ENCODE results near the gene NOS1AP. TPM values are rescaled to one million over a fixed set of nuclear protein-coding genes. Genes with fewer than 3 reads are reported as not detected.

NOS1AP gene
- total and polyA plus RNA-seq, 8 donors, result 2.2 to 6.2 (median 3.3) TPM

- Histone ChIP-seq H3K9me3 (no peaks in the 10 kb centered on the region), H3K36me3 (no peaks in the 10 kb centered on the region), H3K4me3 (no peak overlapping the region), H3K27me3 (no peaks in the 10 kb centered on the region), H3K27ac (no peak overlapping the region), H3K4me1 (no peaks in the 10 kb centered on the region)
- DNase-seq, result no peak
- no peak for ATAC-seq
- intact Hi-C loops (cut with DNase I), result no loop called here
- TF ChIP-seq CTCF (IDR thresholded peaks at IDR 0.05), result no peak
These were observed 336.3 kb downstream of the NOS1AP start for GRCh38 chr1:162405800-162406199.

GRCh38 chr1:162406811-162407210 is 337.3 kb downstream of the NOS1AP start:
- ATAC-seq (no peak), DNase-seq (no peak)
- Histone ChIP-seq H3K4me3 (no peak overlapping the region), H3K9me3 (no peaks in the 10 kb centered on the region), H3K4me1 (no peaks in the 10 kb centered on the region), H3K27me3 (no peaks in the 10 kb centered on the region), H3K36me3 (no peaks in the 10 kb centered on the region), H3K27ac (no peak overlapping the region)
- no peak for TF ChIP-seq CTCF (IDR thresholded peaks at IDR 0.05)
- intact Hi-C loops (cut with DNase I), result no loop called here

- Histone ChIP-seq H3K9me3 (no peaks in the 10 kb centered on the region), H3K36me3 (no peaks in the 10 kb centered on the region), H3K27ac (no peak overlapping the region), H3K27me3 (no peaks in the 10 kb centered on the region), H3K4me3 (no peak overlapping the region), H3K4me1 (no peaks in the 10 kb centered on the region)
- no peak for ATAC-seq
- DNase-seq, result no peak
- intact Hi-C loops (cut with DNase I), result no loop called here
- no peak for TF ChIP-seq CTCF (IDR thresholded peaks at IDR 0.05)
These were observed 338.0 kb downstream of the NOS1AP start for GRCh38 chr1:162407539-162407938.

GRCh38 chr1:162412002-162412401 is 342.5 kb downstream of the NOS1AP start, which contains the start of gene SH2D1B:
Gene SH2D1B, minus strand, starts transcription at chr1:162412136. Its CDS starts 120 bp downstream, at chr1:162412016.
- TF ChIP-seq CTCF (IDR thresholded peaks at IDR 0.05), result no peak
- DNase-seq (no peak), ATAC-seq (no peak)
- Histone ChIP-seq H3K27me3 (no peaks in the 10 kb centered on the region), H3K4me3 (no peak within 1 kb of the TSS), H3K36me3 (no peaks in the 10 kb centered on the region), H3K4me1 (no peaks in the 10 kb centered on the region), H3K27ac (no peak within 1 kb of the TSS), H3K9me3 (no peaks in the 10 kb centered on the region)
- intact Hi-C loops (cut with DNase I), result no loop called here

GRCh38 chr1:162416215-162416614 is 346.7 kb downstream of the NOS1AP start:
- Histone ChIP-seq H3K4me3 (no peak overlapping the region), H3K36me3 (no peaks in the 10 kb centered on the region), H3K9me3 (no peaks in the 10 kb centered on the region), H3K27ac (no peak overlapping the region), H3K4me1 (no peaks in the 10 kb centered on the region), H3K27me3 (no peaks in the 10 kb centered on the region)
- intact Hi-C loops (cut with DNase I), result no loop called here
- no peak for TF ChIP-seq CTCF (IDR thresholded peaks at IDR 0.05)
- no peak for DNase-seq
- no peak for ATAC-seq
